ENCODE measurements around the gene UGT3A2. TPM values are rescaled to one million over a fixed set of nuclear protein-coding genes. Genes with fewer than 3 reads are reported as not detected.

The UGT3A2 gene
- total RNA-seq, 2 donors from 2014 or later: not detected

DNA sequence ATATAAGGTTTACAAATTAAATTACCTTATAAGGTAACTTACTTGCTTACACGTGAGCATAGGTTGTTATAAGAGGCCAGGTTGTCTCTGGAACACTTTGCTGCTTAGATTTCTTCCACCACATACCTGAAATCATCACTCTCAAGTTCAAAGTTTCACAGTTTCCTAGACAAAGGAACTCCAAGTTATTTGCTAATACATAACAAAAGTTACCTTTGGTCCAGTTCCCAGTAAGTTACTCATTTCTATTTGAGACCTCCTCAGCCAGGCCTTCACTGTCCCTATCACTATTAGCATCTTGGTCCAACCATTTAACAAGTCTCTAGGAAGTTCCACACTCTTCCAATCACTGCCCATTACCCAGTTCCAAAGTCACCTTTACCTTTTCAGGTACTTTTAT is 57.0 kb downstream of the UGT3A2 start:
- Histone ChIP-seq H3K4me3 (no peak overlapping the region), H3K9me3 (no peaks in the 10 kb centered on the region), H3K27ac (no peak overlapping the region), H3K4me1 (ENCODE audit: control insufficient read depth in 1 of 2, low read depth in 2 of 2) (no peaks in the 10 kb centered on the region), H3K36me3 (no peaks in the 10 kb centered on the region), H3K27me3 (replicated peaks; ENCODE audit: insufficient read depth) (no peaks in the 10 kb centered on the region)
- ATAC-seq (ENCODE audit: insufficient number of reproducible peaks, low FRiP score, low read depth) (no peak), DNase-seq (ENCODE audit: low spot score) (no peak)
- TF ChIP-seq, protein P1, sequence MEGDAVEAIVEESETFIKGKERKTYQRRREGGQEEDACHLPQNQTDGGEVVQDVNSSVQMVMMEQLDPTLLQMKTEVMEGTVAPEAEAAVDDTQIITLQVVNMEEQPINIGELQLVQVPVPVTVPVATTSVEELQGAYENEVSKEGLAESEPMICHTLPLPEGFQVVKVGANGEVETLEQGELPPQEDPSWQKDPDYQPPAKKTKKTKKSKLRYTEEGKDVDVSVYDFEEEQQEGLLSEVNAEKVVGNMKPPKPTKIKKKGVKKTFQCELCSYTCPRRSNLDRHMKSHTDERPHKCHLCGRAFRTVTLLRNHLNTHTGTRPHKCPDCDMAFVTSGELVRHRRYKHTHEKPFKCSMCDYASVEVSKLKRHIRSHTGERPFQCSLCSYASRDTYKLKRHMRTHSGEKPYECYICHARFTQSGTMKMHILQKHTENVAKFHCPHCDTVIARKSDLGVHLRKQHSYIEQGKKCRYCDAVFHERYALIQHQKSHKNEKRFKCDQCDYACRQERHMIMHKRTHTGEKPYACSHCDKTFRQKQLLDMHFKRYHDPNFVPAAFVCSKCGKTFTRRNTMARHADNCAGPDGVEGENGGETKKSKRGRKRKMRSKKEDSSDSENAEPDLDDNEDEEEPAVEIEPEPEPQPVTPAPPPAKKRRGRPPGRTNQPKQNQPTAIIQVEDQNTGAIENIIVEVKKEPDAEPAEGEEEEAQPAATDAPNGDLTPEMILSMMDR (IDR thresholded peaks at IDR 0.05): no peak

DNA sequence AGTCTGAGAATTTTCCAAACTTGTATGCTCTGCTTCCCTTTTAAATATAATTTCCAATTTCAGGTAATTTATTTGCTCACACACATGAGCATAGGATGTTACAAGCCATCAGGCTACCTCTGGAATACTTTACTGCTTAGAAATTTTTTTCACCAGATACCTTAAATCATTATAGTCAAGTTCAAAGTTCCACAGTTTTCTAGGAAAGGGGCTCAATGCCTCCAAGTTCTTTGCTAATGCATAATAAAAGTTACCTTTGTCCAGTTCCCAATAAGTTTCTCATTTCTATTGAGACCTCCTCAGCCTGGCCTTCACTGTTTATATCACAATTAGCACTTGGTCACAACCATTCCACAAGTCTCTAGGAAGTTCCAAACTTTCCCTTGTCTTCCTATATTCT is 59.3 kb downstream of the UGT3A2 start:
- Histone ChIP-seq H3K27me3 (replicated peaks; ENCODE audit: insufficient read depth) (no peaks in the 10 kb centered on the region), H3K4me1 (ENCODE audit: control insufficient read depth in 1 of 2, low read depth in 2 of 2) (no peaks in the 10 kb centered on the region), H3K36me3 (no peaks in the 10 kb centered on the region), H3K4me3 (no peak overlapping the region), H3K9me3 (no peaks in the 10 kb centered on the region), H3K27ac (no peak overlapping the region)
- no peak for DNase-seq (ENCODE audit: low spot score)
- ATAC-seq (ENCODE audit: insufficient number of reproducible peaks, low FRiP score, low read depth): no peak
- TF ChIP-seq, protein P1 (IDR thresholded peaks at IDR 0.05): no peak

DNA sequence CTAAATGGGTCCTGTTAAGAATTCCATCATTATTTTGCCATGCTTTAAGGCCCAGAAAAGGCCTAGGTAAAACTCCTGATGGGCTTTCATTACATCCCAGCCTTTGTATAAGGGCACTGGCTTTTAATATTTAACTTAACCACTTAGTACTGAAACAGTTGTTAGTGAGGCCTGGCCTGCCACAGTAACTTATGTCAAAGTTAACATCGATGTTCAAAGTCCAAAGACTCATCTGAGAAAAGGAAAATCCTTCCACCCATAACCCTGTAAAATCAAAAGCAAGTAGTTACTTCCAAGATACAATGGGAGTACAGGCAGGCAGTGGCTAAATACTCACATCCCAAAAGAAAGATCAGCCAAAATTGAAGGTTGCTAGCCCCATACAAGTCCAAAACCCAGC is 60.5 kb downstream of the UGT3A2 start:
- TF ChIP-seq, protein P1 (IDR thresholded peaks at IDR 0.05): no peak
- no peak overlapping the region for H3K4me3 ChIP-seq
- H3K9me3 ChIP-seq: no peaks in the 10 kb centered on the region
- ATAC-seq (ENCODE audit: insufficient number of reproducible peaks, low FRiP score, low read depth) (no peak), DNase-seq (ENCODE audit: low spot score) (no peak)
- H3K27me3 ChIP-seq (replicated peaks; ENCODE audit: insufficient read depth): no peaks in the 10 kb centered on the region
- H3K36me3 ChIP-seq: no peaks in the 10 kb centered on the region
- H3K27ac ChIP-seq: no peak overlapping the region
- H3K4me1 ChIP-seq (ENCODE audit: control insufficient read depth in 1 of 2, low read depth in 2 of 2): no peaks in the 10 kb centered on the region

DNA sequence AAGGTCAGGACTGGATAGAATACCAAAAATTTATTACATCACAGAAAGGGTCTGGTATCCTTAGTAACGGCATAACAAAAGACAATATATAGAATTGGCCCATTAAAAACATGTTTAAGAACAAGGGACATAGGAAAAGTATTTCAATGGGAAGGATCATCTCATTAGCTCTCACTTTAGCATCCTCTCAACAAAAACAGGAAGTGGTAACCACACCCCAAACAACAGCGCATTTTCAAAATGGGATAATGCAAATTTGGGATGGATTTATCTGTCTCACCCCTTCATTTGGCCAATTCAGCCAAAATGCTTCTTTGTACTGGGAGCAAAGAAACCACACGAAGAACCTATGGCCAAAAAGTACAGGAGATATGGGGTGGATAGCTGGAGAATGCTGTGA is 65.7 kb downstream of the UGT3A2 start:
- Histone ChIP-seq H3K4me1 (ENCODE audit: control insufficient read depth in 1 of 2, low read depth in 2 of 2) (no peaks in the 10 kb centered on the region), H3K36me3 (no peaks in the 10 kb centered on the region), H3K27me3 (replicated peaks; ENCODE audit: insufficient read depth) (no peaks in the 10 kb centered on the region), H3K27ac (no peak overlapping the region), H3K4me3 (no peak overlapping the region), H3K9me3 (no peaks in the 10 kb centered on the region)
- ATAC-seq (ENCODE audit: insufficient number of reproducible peaks, low FRiP score, low read depth) (no peak), DNase-seq (ENCODE audit: low spot score) (no peak)
- TF ChIP-seq, protein P1 (IDR thresholded peaks at IDR 0.05): no peak

DNA sequence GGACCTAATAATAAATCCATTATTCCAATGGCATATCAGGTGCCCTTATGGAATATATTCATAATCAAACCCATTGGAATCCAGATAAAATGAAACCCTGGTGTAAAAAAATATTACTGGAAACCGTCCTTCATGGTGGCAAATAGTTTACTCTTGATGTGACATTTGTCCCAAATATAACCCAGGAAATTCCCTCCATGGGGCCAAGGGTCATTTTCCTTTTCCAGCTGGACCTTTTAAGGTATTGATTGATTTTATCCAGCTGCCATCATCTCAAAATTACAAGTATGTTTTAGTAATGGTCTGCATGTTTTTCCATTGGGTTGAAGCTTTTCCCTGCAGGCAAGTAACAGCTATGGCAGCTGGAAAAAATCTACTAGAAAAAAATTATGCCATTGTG is 67.1 kb downstream of the UGT3A2 start:
- Histone ChIP-seq H3K36me3 (no peaks in the 10 kb centered on the region), H3K9me3 (no peaks in the 10 kb centered on the region), H3K4me1 (ENCODE audit: control insufficient read depth in 1 of 2, low read depth in 2 of 2) (no peaks in the 10 kb centered on the region), H3K4me3 (no peak overlapping the region), H3K27ac (no peak overlapping the region), H3K27me3 (replicated peaks; ENCODE audit: insufficient read depth) (no peaks in the 10 kb centered on the region)
- ATAC-seq (ENCODE audit: insufficient number of reproducible peaks, low FRiP score, low read depth) (no peak), DNase-seq (ENCODE audit: low spot score) (no peak)
- TF ChIP-seq, protein P1 (IDR thresholded peaks at IDR 0.05): no peak

Data from thoracic aorta (tissue), 2 donors.